ENCODE data around the gene NXPH3.

Gene NXPH3

DNA sequence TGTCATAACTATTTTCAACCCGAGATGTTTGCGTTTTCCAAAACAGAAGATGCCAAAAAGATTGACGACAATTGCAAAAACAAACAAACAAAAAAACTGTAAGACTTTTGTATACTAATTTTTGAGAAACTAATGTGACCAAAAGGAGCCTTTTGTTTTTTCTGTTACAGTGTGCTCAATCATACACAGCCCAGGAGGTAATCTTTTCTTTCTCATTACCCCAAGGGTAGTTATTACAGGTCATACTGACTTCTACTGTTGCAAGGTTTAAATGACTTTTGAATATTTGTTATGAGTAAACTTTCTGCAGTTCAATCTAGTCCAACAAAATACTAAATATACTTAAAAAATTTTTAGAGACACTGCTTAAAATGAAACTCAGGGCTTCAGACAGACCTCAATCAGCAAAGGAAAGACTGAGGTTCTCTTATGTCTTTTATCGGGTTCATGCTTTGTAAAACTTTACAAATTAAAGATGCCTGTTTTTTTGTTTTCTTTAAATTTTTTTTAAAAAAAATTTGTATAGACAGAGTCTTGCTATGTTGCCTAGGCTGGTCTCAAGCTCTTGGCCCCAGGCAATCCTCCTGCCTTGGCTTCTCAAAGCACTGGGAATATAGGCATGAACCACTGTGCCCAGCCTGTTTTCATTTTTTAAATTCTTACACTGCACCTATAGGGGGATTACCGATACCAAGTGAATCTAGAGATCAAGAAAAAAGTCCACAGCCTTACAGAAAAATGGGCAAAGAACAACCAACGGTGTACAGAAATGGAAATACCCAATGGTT lies 54.6 kb downstream of the NXPH3 start:
- DNase-seq (ENCODE audit: low read depth): no peak

DNA sequence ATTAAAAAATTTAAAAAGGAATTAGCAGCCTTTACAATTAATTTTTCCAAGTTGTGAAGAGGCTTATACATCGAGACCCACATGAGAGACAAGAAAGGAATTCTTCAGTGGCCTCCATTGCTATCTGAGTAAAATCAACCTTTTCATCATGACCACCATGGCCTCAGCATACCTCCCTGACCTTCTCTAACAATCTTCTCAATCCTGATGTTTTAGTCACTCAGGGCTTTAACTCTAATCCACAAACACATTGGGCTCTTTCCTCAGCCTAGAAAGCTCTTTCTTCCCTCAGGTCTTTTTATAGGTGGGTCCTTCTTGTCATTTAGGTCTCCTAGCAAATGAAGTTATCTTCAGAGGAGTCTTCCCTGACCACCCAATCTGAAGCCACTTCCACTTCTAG lies 55.8 kb downstream of the NXPH3 start:
- DNase-seq (ENCODE audit: low read depth): no peak

Measured in stimulated activated CD8-positive, alpha-beta memory T cell treated with anti-CD3 and anti-CD28 coated beads, Interleukin-15, amount 100 ng/mL, for 24 hours (primary cell).